ENCODE results near the gene ACKR3.

ACKR3 gene

GRCh38 chr2:236569573-236569973 is at the start of gene ACKR3:
Gene ACKR3, plus strand, starts transcription at chr2:236569825. Its CDS starts 10,641 bp downstream, at chr2:236580466.
- DNase-seq: peak in 3 of 4 experiments; percentile 25 to 44 (median 35)

GRCh38 chr2:236521556-236521955 is 48.1 kb upstream of the ACKR3 start:
- no peak for DNase-seq

GRCh38 chr2:236523249-236523648 is 46.4 kb upstream of the ACKR3 start:
- no peak for DNase-seq

- no peak for DNase-seq
These were observed 44.1 kb upstream of the ACKR3 start for GRCh38 chr2:236525411-236525997.

GRCh38 chr2:236526455-236527158 is 43.0 kb upstream of the ACKR3 start:
- DNase-seq: no peak

- DNase-seq: no peak
These were observed 42.4 kb upstream of the ACKR3 start for GRCh38 chr2:236527159-236527630.

GRCh38 chr2:236529606-236530005 is 40.0 kb upstream of the ACKR3 start:
- DNase-seq: no peak

GRCh38 chr2:236530512-236530911 is 39.1 kb upstream of the ACKR3 start:
- DNase-seq: no peak

GRCh38 chr2:236531195-236531594 is 38.4 kb upstream of the ACKR3 start:
- DNase-seq: no peak

- DNase-seq: no peak
These were observed 37.6 kb upstream of the ACKR3 start for GRCh38 chr2:236531996-236532395.

GRCh38 chr2:236533343-236533742 is 36.3 kb upstream of the ACKR3 start:
- no peak for DNase-seq

- no peak for DNase-seq
These were observed 34.6 kb upstream of the ACKR3 start for GRCh38 chr2:236535024-236535423.

GRCh38 chr2:236536727-236537398 is 32.8 kb upstream of the ACKR3 start:
- peak in 2 of 4 experiments; percentile 35 for DNase-seq

GRCh38 chr2:236538242-236538641 is 31.4 kb upstream of the ACKR3 start:
- DNase-seq: no peak

GRCh38 chr2:236541008-236541562 is 28.5 kb upstream of the ACKR3 start:
- no peak for DNase-seq

- DNase-seq: no peak
These were observed 25.3 kb upstream of the ACKR3 start for GRCh38 chr2:236544362-236544761.

- DNase-seq: no peak
These were observed 24.4 kb upstream of the ACKR3 start for GRCh38 chr2:236545248-236545658.

- DNase-seq: peak in 1 of 4 experiments; percentile 12
These were observed 23.7 kb upstream of the ACKR3 start for GRCh38 chr2:236545814-236546480.

- DNase-seq: peak in 1 of 4 experiments; percentile 13
These were observed 23.0 kb upstream of the ACKR3 start for GRCh38 chr2:236546561-236547002.

GRCh38 chr2:236547725-236548124 is 21.9 kb upstream of the ACKR3 start:
- DNase-seq: no peak

GRCh38 chr2:236548179-236548921 is 21.3 kb upstream of the ACKR3 start:
- no peak for DNase-seq

GRCh38 chr2:236549165-236549564 is 20.5 kb upstream of the ACKR3 start:
- no peak for DNase-seq
